NOMO-1 treated with dmso at 0.1 percent for 144 hours (cell line): ENCODE data around the gene NACAD.

Experiments
- DNase-seq: peaks from one replicate; lab custom pipeline; 2025; ENCODE audit not compliant: unreplicated experiment; lab: John Stamatoyannopoulos, UW

Gene NACAD

GRCh38 chr7:45075871-45076796 lies 12.6 kb downstream of the NACAD start:
- DNase-seq, result no peak

- no peak for DNase-seq
Observed at GRCh38 chr7:45075355-45075644, 13.5 kb downstream of the NACAD start.

DNA sequence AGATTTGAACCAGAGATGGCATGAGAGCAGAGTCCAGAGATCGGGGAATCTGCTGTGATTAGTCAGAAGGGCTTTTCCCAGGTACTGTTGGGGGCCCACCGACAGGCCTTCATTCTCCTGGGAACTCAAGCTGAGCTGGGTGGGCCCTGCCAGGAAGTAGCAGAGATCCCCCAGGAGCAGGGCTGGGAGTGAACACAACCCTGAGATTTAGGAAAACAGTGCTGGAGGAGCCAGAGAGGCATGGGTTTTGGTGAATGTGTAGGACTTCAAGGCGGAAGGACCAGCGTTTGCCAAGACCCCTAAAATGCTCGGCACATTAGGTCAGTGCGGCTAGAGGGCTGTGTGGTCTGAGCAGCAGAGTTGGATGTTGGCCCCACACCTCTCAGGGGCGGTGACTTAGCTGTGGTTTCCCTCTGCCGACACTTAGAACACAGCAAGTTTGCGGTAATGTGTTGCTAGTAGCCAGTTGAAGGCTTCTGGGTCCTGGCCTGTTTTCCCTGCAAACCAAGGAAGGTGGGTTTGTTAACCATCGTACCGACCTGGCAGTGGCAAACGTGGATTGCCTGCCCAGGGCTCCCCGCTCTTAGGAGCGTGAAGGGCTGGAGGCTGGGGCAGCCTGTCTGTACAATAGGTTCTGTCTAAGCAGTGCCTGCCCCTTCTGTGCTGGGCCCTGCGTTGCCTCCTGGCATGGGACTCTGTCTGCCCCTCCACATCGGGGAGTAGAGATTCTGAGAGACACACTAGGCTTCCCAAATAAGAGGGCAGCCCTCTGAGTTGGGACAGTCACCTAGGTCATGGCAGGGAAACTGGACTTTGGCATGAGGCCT lies 14.0 kb downstream of the NACAD start:
- no peak for DNase-seq

DNA sequence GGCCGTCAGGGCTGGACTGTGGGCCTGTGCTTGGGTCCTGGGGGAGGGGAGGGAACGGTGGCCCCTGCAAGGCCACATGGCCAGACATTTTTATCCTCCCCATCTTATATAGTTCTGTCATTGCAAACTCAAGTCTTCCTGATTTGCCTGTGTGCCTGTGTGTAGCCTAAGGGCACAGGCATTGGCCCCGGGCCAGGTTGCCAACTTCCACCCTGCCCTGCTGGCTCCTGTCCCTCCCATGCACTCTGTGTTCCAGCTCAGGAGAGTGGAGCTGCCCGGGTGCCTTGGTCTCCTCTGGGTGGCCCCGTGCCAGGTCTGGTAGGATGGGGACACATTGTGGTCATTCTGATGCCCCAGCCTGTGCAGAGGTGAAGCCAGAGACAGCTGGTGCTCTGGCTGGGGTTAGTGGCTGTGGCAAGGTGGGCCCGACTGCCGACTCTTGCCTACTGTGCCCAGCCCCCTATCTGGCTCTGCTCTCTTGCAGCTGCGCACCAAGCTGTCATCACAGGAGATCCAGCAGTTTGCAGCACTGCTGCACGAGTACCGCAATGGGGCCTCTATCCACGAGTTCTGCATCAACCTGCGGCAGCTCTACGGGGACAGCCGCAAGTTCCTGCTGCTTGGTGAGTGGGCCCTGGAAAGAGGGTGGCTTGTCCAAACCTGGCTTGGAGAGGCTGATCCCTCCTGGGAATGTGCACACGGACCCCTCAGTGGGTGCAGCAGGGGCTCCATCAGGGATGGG lies 14.8 kb downstream of the NACAD start:
- DNase-seq, result no peak

DNA sequence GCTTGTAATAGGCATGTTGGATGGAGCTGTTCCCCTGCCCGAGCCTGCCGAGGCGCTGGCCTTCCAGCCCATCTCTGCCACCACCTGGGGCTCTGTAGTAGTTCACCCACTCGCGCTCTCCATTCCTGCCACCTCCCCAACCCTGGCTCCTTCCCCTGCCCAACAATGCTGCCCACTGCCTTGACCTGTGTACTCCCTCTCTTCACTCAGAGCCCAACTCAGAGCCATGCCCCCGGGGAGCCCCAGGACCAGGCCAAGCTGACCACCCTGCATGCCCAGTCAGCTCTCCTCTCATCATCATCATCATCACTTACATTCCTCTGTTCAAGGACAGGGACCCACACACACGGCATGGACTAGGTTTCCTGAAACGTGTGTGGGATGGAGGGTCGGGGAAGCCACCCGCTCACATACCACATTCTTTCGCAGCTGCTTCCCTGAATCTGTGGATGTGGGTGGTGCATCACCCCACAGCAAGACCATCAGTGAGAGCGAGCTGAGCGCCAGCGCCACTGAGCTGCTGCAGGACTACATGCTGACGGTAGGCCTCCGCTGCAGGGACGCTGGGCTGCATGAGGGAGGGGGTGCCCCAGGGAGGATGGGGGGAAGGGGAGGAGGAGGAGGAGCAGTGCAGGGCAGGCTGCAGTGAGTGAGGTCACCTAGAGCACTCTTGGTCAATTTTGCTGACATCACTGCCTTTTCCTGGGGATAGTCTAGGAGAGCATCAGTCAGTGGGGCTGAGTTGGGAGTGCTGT lies 15.6 kb downstream of the NACAD start:
- DNase-seq, result no peak

DNA sequence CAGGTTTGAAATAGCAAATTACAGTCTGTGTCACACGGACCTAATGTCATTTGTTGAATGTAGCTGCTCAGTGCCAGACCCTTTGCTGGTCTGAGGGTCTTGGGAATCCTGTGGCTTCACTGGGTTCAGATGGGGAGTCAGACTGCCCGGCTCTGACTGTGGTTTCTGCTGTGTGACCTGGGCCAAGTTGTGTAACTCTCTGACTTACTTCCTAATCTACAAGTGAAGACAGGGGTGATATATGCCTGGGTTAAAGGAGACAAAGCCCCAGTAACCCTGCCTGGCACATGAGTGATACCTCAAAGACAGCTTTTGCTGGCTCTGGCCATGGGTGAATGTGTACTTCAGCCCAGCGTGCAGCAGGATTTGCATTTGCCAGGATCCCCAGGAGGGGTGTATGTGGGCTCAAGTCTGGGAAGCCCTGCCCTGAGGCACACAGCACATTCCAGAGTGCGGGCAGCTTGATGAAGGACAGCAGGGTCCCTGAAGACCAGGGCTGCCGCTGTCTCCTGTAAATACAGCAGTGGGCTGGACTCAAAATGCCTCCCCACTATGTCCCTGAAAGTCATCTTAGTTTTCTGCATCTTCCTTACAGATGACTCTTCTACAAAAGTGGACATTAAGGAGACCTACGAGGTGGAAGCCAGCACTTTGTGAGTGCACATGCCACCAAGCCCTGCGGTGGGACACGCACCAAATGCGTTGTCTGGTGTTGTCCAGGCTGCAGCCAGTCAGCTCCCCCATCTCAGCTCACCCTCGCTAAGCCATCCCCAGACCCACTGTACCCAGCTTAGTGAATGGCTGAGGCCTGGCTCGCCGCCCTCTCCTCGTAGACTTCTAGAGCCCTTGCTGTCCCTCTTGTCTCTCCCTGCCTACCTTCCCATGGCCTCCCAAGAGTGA lies 16.4 kb downstream of the NACAD start:
- DNase-seq, result no peak

- no peak for DNase-seq
Observed at GRCh38 chr7:45071528-45071927, 17.2 kb downstream of the NACAD start.

- no peak for DNase-seq
Observed at GRCh38 chr7:45070254-45070642, 18.5 kb downstream of the NACAD start.

GRCh38 chr7:45069444-45070253 lies 19.1 kb downstream of the NACAD start:
- DNase-seq, result no peak

GRCh38 chr7:45068236-45069023 lies 20.3 kb downstream of the NACAD start:
- no peak for DNase-seq

DNA sequence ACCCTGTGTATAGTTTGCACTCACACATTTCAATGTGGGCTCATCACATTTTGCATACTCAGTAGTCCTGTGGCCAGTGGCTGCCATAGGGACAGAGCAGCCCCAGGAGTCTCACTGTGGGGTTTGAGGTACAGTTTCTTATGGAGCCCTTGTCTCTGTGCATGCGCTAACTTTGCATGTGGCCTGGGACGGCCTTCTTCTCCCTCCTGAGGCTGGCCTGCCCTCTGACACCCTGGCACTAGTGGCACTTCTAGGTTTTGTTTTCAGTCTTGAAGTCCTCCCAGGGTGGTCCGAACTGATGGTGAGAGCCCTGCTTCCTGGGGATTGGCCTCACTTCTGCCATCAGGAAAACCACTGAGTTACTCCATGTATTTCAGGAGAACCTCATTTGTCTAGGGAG lies 21.2 kb downstream of the NACAD start:
- DNase-seq, result no peak

GRCh38 chr7:45066409-45066808 lies 22.4 kb downstream of the NACAD start:
- DNase-seq, result no peak

DNA sequence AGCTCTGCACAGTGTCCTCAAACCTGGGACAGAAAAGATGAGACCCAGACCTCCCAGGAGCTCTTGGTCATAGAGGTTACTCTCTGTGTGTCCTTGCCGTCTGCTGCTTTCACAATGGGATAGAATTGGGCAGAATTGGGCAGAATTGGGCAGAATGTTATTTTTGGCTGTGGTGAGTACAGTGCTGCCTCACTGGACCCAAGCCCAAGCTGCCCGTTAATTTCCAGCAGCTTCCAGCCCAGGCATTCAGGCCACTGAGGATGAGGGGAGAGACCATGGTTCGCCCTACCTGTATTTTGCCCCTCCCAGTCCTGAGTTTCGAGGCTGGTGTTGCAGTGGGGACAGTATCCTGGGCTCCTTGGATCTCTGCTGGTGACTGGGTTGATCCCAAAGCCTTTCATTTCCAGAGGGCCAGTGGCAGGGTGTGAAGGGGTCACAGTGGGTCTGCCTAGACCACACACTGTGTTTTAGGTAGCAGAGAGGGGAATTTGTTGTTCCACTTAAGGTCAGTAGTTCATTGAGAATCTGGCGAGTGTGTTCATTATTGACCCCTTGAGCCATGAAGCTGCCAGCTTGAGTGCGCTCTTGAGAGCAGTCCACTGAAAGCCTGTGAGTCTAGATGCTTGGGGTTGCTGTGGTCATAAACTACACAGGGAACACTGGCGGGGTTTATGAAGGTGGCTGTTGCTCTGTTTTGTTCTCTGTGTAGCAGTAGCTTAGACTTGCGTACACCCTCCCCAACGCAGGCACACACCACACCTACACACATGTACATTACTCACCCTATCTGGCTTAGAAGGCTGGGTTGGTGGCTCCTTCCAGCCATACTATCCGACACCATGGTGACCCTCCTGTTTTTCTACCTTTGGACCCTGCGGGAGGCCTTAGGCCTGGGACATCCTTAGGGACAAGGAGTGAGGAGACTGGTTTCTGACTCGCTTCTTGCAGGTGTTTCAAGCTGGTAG lies 23.5 kb downstream of the NACAD start:
- DNase-seq, result no peak

DNA sequence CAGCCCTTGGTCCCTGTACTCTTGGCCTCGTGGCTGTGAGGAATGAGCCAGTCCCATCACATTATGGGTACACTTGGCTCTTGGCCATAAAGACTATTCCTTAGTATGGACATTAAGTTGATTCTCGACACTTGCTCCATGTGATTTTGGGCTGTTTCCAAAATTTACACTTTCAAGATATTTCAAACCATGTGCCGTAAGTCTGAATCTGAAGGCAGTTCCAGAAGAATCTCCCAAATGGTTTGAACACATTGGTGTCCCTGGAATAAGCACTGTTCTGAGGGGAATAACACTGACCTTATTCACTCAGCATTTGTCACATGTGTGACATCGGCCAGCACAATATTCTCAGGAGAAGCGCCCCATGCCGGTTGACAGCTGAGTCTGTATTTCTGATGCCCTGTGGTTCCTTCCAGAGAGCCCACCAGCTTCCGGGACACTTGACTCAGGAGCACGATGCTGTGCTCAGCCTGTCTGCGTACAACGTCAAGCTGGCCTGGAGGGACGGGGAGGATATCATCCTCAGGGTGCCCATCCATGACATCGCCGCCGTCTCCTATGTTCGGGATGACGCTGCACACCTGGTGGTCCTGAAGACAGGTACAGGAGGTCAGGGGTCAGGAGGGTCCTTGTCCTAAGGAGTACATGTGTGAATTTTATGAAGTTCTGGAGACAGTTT lies 24.6 kb downstream of the NACAD start:
- no peak for DNase-seq

- DNase-seq, result no peak
Observed at GRCh38 chr7:45061806-45062425, 26.9 kb downstream of the NACAD start.

DNA sequence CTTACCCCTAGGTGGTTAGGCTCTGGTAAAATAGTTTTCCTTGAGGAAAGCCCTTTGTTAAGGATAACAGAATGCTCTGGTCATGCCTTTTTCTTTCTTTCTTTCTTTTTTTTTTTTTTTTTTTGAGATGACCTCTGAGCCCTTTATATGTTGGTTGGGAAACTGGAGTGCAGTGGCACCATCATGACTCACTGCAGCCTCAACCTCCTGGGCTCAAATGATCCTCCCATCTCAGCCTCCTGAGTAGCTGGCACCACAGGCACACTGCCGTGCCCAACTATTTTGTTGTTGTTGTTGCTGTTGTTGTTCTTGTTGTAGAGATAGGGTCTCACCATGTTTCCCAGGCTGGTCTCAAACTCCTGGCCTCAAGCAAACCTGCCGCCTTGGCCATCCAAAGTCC lies 27.4 kb downstream of the NACAD start:
- DNase-seq, result no peak
